Keratinocyte (primary cell): ENCODE measurements around the gene DENND6B. TPM values are rescaled to one million over a fixed set of nuclear protein-coding genes. Genes with fewer than 3 reads are reported as not detected.
A peak's percentile ranks its signal among the peaks of the same experiment; 100 is the strongest.

ENCODE experiments used
- DNase-seq: peaks from one replicate; pipeline ENCODE4 v3.0.0-alpha.2; 2011; ENCODE audit warnings: low read depth, missing footprints, low spot score
- FAIRE-seq: peaks from 2 replicates; lab custom pipeline; 2011; peaks lifted over from hg19 to GRCh38; lab: Jason Lieb, UNC
- H2AFZ ChIP-seq: 2 replicates; pipeline ENCODE4 v1.6.0; 2012; ENCODE audit warnings: low read length, control low read depth, inconsistent platforms; ENCODE audit not compliant: control insufficient read depth
- H3K27ac ChIP-seq: 2 replicates; pipeline ENCODE4 v1.5.1; 2011; ENCODE audit warnings: low read length; ENCODE audit not compliant: control insufficient read depth, insufficient read depth
- H3K27me3 ChIP-seq: 3 replicates; pipeline ENCODE4 v1.6.0; 2011; ENCODE audit warnings: low read length; ENCODE audit not compliant: control insufficient read depth, insufficient read depth; ENCODE audit errors: extremely low read depth
- H3K36me3 ChIP-seq, 2 experiments: 2 replicates in 1 of 2; 3 replicates in 1 of 2; pipeline ENCODE4 v1.5.1; 2011; ENCODE audit warnings: low read length in 2 of 2, mild to moderate bottlenecking in 1 of 2; ENCODE audit not compliant: control insufficient read depth in 2 of 2, insufficient read depth in 2 of 2; ENCODE audit errors: extremely low read depth in 1 of 2
- H3K4me1 ChIP-seq: 3 replicates; pipeline ENCODE4 v1.5.1; 2011; ENCODE audit warnings: low read length; ENCODE audit not compliant: control insufficient read depth, insufficient read depth; ENCODE audit errors: extremely low read depth
- H3K4me2 ChIP-seq: 3 replicates; pipeline ENCODE4 v1.6.0; 2011; ENCODE audit warnings: low read depth, low read length; ENCODE audit not compliant: control insufficient read depth, insufficient read depth; ENCODE audit errors: extremely low read depth
- H3K4me3 ChIP-seq, 3 experiments: fragments of 200-600 bp in 1 of 3; sonication (generic) in 1 of 3; 2 replicates in 2 of 3; 3 replicates in 1 of 3; pipeline ENCODE4 v1.5.1; 2011 to 2016; ENCODE audit warnings: low read length in 3 of 3, mild to moderate bottlenecking in 3 of 3, control low read depth in 2 of 3, inconsistent platforms in 1 of 3, low read depth in 1 of 3, mixed read lengths in 1 of 3, mixed run types in 1 of 3, moderate library complexity in 1 of 3; ENCODE audit not compliant: control insufficient read depth in 2 of 3, insufficient read depth in 2 of 3; ENCODE audit errors: extremely low read depth in 1 of 3
- H3K79me2 ChIP-seq: 2 replicates; pipeline ENCODE4 v1.6.0; 2012; ENCODE audit warnings: low read length; ENCODE audit not compliant: control insufficient read depth, insufficient read depth
- H3K9ac ChIP-seq: 3 replicates; pipeline ENCODE4 v1.6.0; 2011; ENCODE audit warnings: low read length; ENCODE audit not compliant: control insufficient read depth, insufficient read depth; ENCODE audit errors: extremely low read depth
- H3K9me1 ChIP-seq: 3 replicates; pipeline ENCODE4 v1.6.0; 2011; ENCODE audit warnings: low read length; ENCODE audit not compliant: control insufficient read depth, insufficient read depth; ENCODE audit errors: extremely low read depth
- H3K9me3 ChIP-seq: 2 replicates; pipeline ENCODE4 v1.5.1; 2012; ENCODE audit warnings: low read depth, low read length; ENCODE audit not compliant: control insufficient read depth
- H4K20me1 ChIP-seq: 3 replicates; pipeline ENCODE4 v1.6.0; 2011; ENCODE audit warnings: low read length; ENCODE audit not compliant: control insufficient read depth, insufficient read depth; ENCODE audit errors: extremely low read depth
- EZH2 ChIP-seq: IDR thresholded peaks from one replicate; pipeline ENCODE4 v1.6.1; 2012; ENCODE audit warnings: inconsistent platforms, mild to moderate bottlenecking, low read length, moderate library complexity
- dilution Hi-C: fragments of 300-500 bp; cut with MboI; formaldehyde crosslinking; loops from one replicate; pipeline ENCODE4 v1.7.0; 2020; ENCODE audit warnings: low sequenced_read_pairs; ENCODE audit not compliant: extremely low pct_ligation_motif_present
- polyA plus RNA-seq, 5 experiments: library from polyadenylated mRNA; depleted of rRNA in 3 of 5; stranded (reverse) in 3 of 5; stranded (forward) in 1 of 5; unstranded in 1 of 5; fragments of >200 nt; gene quantifications; 1 replicate in 1 of 5; 2 replicates in 3 of 5; 3 replicates in 1 of 5; pipeline versions ENCODE4 v1.2.1 to v1.2.3, GENCODE V29; 2011 to 2012; ENCODE audit warnings: missing spikeins in 2 of 5, low read depth in 1 of 5, low replicate concordance in 1 of 5
- TF ChIP-seq, protein P1 (sequence below), 3 experiments: IDR thresholded peaks in 1 of 3; conservative IDR thresholded peaks in 1 of 3; optimal IDR thresholded peaks in 1 of 3; 2 replicates in 2 of 3; 3 replicates in 1 of 3; pipeline versions ENCODE3 to v1.5.1; 2011; ENCODE audit warnings: low read length in 3 of 3, mild to moderate bottlenecking in 3 of 3, moderate library complexity in 2 of 3, control low read depth in 1 of 3, inconsistent platforms in 1 of 3; ENCODE audit not compliant: insufficient read depth in 2 of 3; ENCODE audit errors: extremely low read depth in 1 of 3

Gene DENND6B
- polyA plus RNA-seq, 1 donor (not counting 4 experiments of a cell fraction or from before 2014, with no cell fraction given): 0.94 TPM

- Histone ChIP-seq H3K36me3 (peaks cover 6 to 11% of the 10 kb centered on the region in 2 experiments), H4K20me1 (peaks cover 15% of the 10 kb centered on the region), H3K27me3 (no peaks in the 10 kb centered on the region), H3K9me3 (no peaks in the 10 kb centered on the region), H3K9me1 (peaks cover 5% of the 10 kb centered on the region), H3K9ac (no peak overlapping the region), H2AFZ (no peak overlapping the region), H3K4me2 (peak overlapping the region; percentile 45), H3K4me1 (peaks cover 45% of the 10 kb centered on the region), H3K27ac (no peak overlapping the region), H3K79me2 (peaks cover 95% of the 10 kb centered on the region), H3K4me3 (no peak overlapping the region)
- no peak for TF ChIP-seq EZH2
- TF ChIP-seq, protein P1, sequence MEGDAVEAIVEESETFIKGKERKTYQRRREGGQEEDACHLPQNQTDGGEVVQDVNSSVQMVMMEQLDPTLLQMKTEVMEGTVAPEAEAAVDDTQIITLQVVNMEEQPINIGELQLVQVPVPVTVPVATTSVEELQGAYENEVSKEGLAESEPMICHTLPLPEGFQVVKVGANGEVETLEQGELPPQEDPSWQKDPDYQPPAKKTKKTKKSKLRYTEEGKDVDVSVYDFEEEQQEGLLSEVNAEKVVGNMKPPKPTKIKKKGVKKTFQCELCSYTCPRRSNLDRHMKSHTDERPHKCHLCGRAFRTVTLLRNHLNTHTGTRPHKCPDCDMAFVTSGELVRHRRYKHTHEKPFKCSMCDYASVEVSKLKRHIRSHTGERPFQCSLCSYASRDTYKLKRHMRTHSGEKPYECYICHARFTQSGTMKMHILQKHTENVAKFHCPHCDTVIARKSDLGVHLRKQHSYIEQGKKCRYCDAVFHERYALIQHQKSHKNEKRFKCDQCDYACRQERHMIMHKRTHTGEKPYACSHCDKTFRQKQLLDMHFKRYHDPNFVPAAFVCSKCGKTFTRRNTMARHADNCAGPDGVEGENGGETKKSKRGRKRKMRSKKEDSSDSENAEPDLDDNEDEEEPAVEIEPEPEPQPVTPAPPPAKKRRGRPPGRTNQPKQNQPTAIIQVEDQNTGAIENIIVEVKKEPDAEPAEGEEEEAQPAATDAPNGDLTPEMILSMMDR (optimal IDR thresholded peaks at IDR 0.05 in 1 of 3, IDR thresholded peaks at IDR 0.05 in 1 of 3, conservative IDR thresholded peaks at IDR 0.05 in 1 of 3; ENCODE audit: extremely low read depth in 1 of 3, insufficient read depth in 2 of 3, low read length in 3 of 3): no peak
- dilution Hi-C loops: no loop called here
- DNase-seq (no peak), FAIRE-seq (no peak)
Measured at GRCh38 chr22:50298937-50299784, 27.7 kb downstream of the DENND6B start.

GRCh38 chr22:50298266-50298637, 28.6 kb downstream of the DENND6B start:
- peaks cover 5% of the 10 kb centered on the region for H3K9me1 ChIP-seq
- FAIRE-seq (no peak), DNase-seq (no peak)
- dilution Hi-C loops: no loop called here
- no peak overlapping the region for H3K27ac ChIP-seq
- H4K20me1 ChIP-seq: peaks cover 15% of the 10 kb centered on the region
- peaks cover 44% of the 10 kb centered on the region for H3K4me1 ChIP-seq
- H3K27me3 ChIP-seq: no peaks in the 10 kb centered on the region
- peaks cover 94% of the 10 kb centered on the region for H3K79me2 ChIP-seq
- TF ChIP-seq EZH2: no peak
- TF ChIP-seq, protein P1 (optimal IDR thresholded peaks at IDR 0.05 in 1 of 3, IDR thresholded peaks at IDR 0.05 in 1 of 3, conservative IDR thresholded peaks at IDR 0.05 in 1 of 3; ENCODE audit: extremely low read depth in 1 of 3, insufficient read depth in 2 of 3, low read length in 3 of 3): no peak
- no peak overlapping the region for H3K4me2 ChIP-seq
- H2AFZ ChIP-seq: no peak overlapping the region
- H3K9ac ChIP-seq: no peak overlapping the region
- no peak overlapping the region for H3K4me3 ChIP-seq
- peaks cover 6 to 11% of the 10 kb centered on the region in 2 experiments for H3K36me3 ChIP-seq
- no peaks in the 10 kb centered on the region for H3K9me3 ChIP-seq
